ENCODE measurements around the gene BLOC1S4.

The BLOC1S4 gene

GRCh38 chr4:6705646-6706045, 10.3 kb upstream of the BLOC1S4 start:
- no peak overlapping the region for H2BK120ac ChIP-seq (ENCODE audit: low read depth, low read length)
- no peak overlapping the region for H2BK15ac ChIP-seq (ENCODE audit: low read depth, poor library complexity, severe bottlenecking)
- H3K4me1 ChIP-seq (ENCODE audit: control insufficient read depth, insufficient read depth, low read depth, low read length), result peaks cover 1% of the 10 kb centered on the region
- no peak overlapping the region for H3K4me3 ChIP-seq (ENCODE audit: insufficient read depth in 1 of 2, low read depth in 1 of 2, low read length in 2 of 2)
- H3K23ac ChIP-seq (ENCODE audit: low read length in 2 of 2), result no peak overlapping the region
- peaks cover 34% of the 10 kb centered on the region for H3K79me1 ChIP-seq (replicated peaks; ENCODE audit: low read length, poor library complexity, severe bottlenecking)
- H3K27ac ChIP-seq (ENCODE audit: low read length, poor library complexity, severe bottlenecking), result no peak overlapping the region
- H2BK12ac ChIP-seq (ENCODE audit: low read length in 2 of 2), result no peak overlapping the region
- H4K91ac ChIP-seq (ENCODE audit: low read length), result no peak overlapping the region
- no peak overlapping the region for H2BK5ac ChIP-seq (ENCODE audit: low read depth, low read length, poor library complexity, severe bottlenecking)
- H3K14ac ChIP-seq (ENCODE audit: low read length in 2 of 2), result no peak overlapping the region
- peaks cover 8% of the 10 kb centered on the region for H3K9me3 ChIP-seq (ENCODE audit: control insufficient read depth, low read length)
- no peak overlapping the region for H2AFZ ChIP-seq (ENCODE audit: low read depth, low read length)
- no peaks in the 10 kb centered on the region for H3K27me3 ChIP-seq (ENCODE audit: control insufficient read depth in 1 of 2, insufficient read depth in 1 of 2, low read length in 2 of 2)
- no peak overlapping the region for H2AK5ac ChIP-seq (ENCODE audit: low read length, severe bottlenecking)
- no peak for DNase-seq
- no peak overlapping the region for H3K4ac ChIP-seq (ENCODE audit: low read depth in 1 of 2, low read length in 2 of 2)
- H4K8ac ChIP-seq (ENCODE audit: low read length), result no peak overlapping the region
- 100% methylated on average over 2 of the region's 2 CpGs for WGBS
- no peak overlapping the region for H3K9ac ChIP-seq (ENCODE audit: low read length)
- no peak overlapping the region for H3K18ac ChIP-seq (ENCODE audit: low read depth in 1 of 2, low read length in 2 of 2)
- H3K4me2 ChIP-seq (ENCODE audit: low read length, poor library complexity, severe bottlenecking), result no peak overlapping the region
- H3K36me3 ChIP-seq (ENCODE audit: control insufficient read depth in 1 of 2, insufficient read depth in 2 of 2, low read depth in 1 of 2, low read length in 2 of 2), result peaks cover 9 to 32% of the 10 kb centered on the region in 2 experiments

GRCh38 chr4:6706173-6706572, 9.8 kb upstream of the BLOC1S4 start:
- Histone ChIP-seq H2BK15ac (ENCODE audit: low read depth, poor library complexity, severe bottlenecking) (no peak overlapping the region), H3K4me1 (ENCODE audit: control insufficient read depth, insufficient read depth, low read depth, low read length) (peaks cover 1% of the 10 kb centered on the region), H3K4me3 (ENCODE audit: insufficient read depth in 1 of 2, low read depth in 1 of 2, low read length in 2 of 2) (no peak overlapping the region), H3K79me1 (replicated peaks; ENCODE audit: low read length, poor library complexity, severe bottlenecking) (peaks cover 33% of the 10 kb centered on the region), H2BK5ac (ENCODE audit: low read depth, low read length, poor library complexity, severe bottlenecking) (no peak overlapping the region), H3K4ac (ENCODE audit: low read depth in 1 of 2, low read length in 2 of 2) (no peak overlapping the region), H3K14ac (ENCODE audit: low read length in 2 of 2) (no peak overlapping the region), H4K8ac (ENCODE audit: low read length) (no peak overlapping the region), H3K23ac (ENCODE audit: low read length in 2 of 2) (no peak overlapping the region), H3K27ac (ENCODE audit: low read length, poor library complexity, severe bottlenecking) (no peak overlapping the region), H3K9me3 (ENCODE audit: control insufficient read depth, low read length) (peaks cover 8% of the 10 kb centered on the region), H2AFZ (ENCODE audit: low read depth, low read length) (no peak overlapping the region), H3K36me3 (ENCODE audit: control insufficient read depth in 1 of 2, insufficient read depth in 2 of 2, low read depth in 1 of 2, low read length in 2 of 2) (peaks cover 9 to 30% of the 10 kb centered on the region in 2 experiments), H3K9ac (ENCODE audit: low read length) (no peak overlapping the region), H2AK5ac (ENCODE audit: low read length, severe bottlenecking) (no peak overlapping the region), H3K18ac (ENCODE audit: low read depth in 1 of 2, low read length in 2 of 2) (no peak overlapping the region), H3K4me2 (ENCODE audit: low read length, poor library complexity, severe bottlenecking) (no peak overlapping the region), H4K91ac (ENCODE audit: low read length) (no peak overlapping the region), H2BK12ac (ENCODE audit: low read length in 2 of 2) (no peak overlapping the region), H3K27me3 (ENCODE audit: control insufficient read depth in 1 of 2, insufficient read depth in 1 of 2, low read length in 2 of 2) (no peaks in the 10 kb centered on the region), H2BK120ac (ENCODE audit: low read depth, low read length) (no peak overlapping the region)
- no peak for DNase-seq
- 100% methylated on average over 2 of the region's 5 CpGs for WGBS

- H3K18ac ChIP-seq (ENCODE audit: low read depth in 1 of 2, low read length in 2 of 2), result peak within 1 kb of the TSS; percentile 76 to 91
- no peaks in the 10 kb centered on the region for H3K4me1 ChIP-seq (ENCODE audit: control insufficient read depth, insufficient read depth, low read depth, low read length)
- peaks cover 0 to 21% of the 10 kb centered on the region in 2 experiments for H3K36me3 ChIP-seq (ENCODE audit: control insufficient read depth in 1 of 2, insufficient read depth in 2 of 2, low read depth in 1 of 2, low read length in 2 of 2)
- peak; percentile 97 for DNase-seq
- no peak within 1 kb of the TSS for H2BK15ac ChIP-seq (ENCODE audit: low read depth, poor library complexity, severe bottlenecking)
- peak within 1 kb of the TSS; percentile 87 to 98 for H3K4me3 ChIP-seq (ENCODE audit: insufficient read depth in 1 of 2, low read depth in 1 of 2, low read length in 2 of 2)
- H3K4ac ChIP-seq (ENCODE audit: low read depth in 1 of 2, low read length in 2 of 2), result peak within 1 kb of the TSS; percentile 39 to 89
- H2BK12ac ChIP-seq (ENCODE audit: low read length in 2 of 2), result peak within 1 kb of the TSS in 1 of 2 experiments; percentile 52
- H3K23ac ChIP-seq (ENCODE audit: low read length in 2 of 2), result peak within 1 kb of the TSS in 1 of 2 experiments; percentile 96
- under 1% methylated on average over 72 of the region's 72 CpGs for WGBS
- H3K9ac ChIP-seq (ENCODE audit: low read length), result peak within 1 kb of the TSS; percentile 95
- H4K8ac ChIP-seq (ENCODE audit: low read length), result peak within 1 kb of the TSS; percentile 73
- peaks cover 14% of the 10 kb centered on the region for H3K79me1 ChIP-seq (replicated peaks; ENCODE audit: low read length, poor library complexity, severe bottlenecking)
- H3K14ac ChIP-seq (ENCODE audit: low read length in 2 of 2), result peak within 1 kb of the TSS in 1 of 2 experiments; percentile 95
- H2BK5ac ChIP-seq (ENCODE audit: low read depth, low read length, poor library complexity, severe bottlenecking), result peak within 1 kb of the TSS; percentile 53
- peak within 1 kb of the TSS; percentile 39 for H2AK5ac ChIP-seq (ENCODE audit: low read length, severe bottlenecking)
- no peak within 1 kb of the TSS for H2BK120ac ChIP-seq (ENCODE audit: low read depth, low read length)
- no peaks in the 10 kb centered on the region for H3K9me3 ChIP-seq (ENCODE audit: control insufficient read depth, low read length)
- peak within 1 kb of the TSS; percentile 19 for H4K91ac ChIP-seq (ENCODE audit: low read length)
- peak within 1 kb of the TSS; percentile 97 for H3K27ac ChIP-seq (ENCODE audit: low read length, poor library complexity, severe bottlenecking)
- H3K4me2 ChIP-seq (ENCODE audit: low read length, poor library complexity, severe bottlenecking), result peak within 1 kb of the TSS; percentile 91
- H2AFZ ChIP-seq (ENCODE audit: low read depth, low read length), result peak within 1 kb of the TSS; percentile 61
- no peaks in the 10 kb centered on the region for H3K27me3 ChIP-seq (ENCODE audit: control insufficient read depth in 1 of 2, insufficient read depth in 1 of 2, low read length in 2 of 2)
These were observed 6.5 kb upstream of the BLOC1S4 start, which contains the start of gene MRFAP1L1 for GRCh38 chr4:6709230-6710114. Gene MRFAP1L1 (minus strand): TSS chr4:6709865. CDS start chr4:6709629, 236 bp downstream.

- WGBS, result 9% methylated on average over 4 of the region's 6 CpGs
- H3K9me3 ChIP-seq (ENCODE audit: control insufficient read depth, low read length), result no peaks in the 10 kb centered on the region
These were observed 5.7 kb upstream of the BLOC1S4 start for GRCh38 chr4:6710282-6710681.

More at GRCh38 chr4:6710282-6710681, 5.7 kb upstream of the BLOC1S4 start:
- no peak overlapping the region for H3K14ac ChIP-seq (ENCODE audit: low read length in 2 of 2)
- peak overlapping the region; percentile 58 for H2AFZ ChIP-seq (ENCODE audit: low read depth, low read length)
- H2AK5ac ChIP-seq (ENCODE audit: low read length, severe bottlenecking), result no peak overlapping the region
- H3K23ac ChIP-seq (ENCODE audit: low read length in 2 of 2), result no peak overlapping the region
- peaks cover 0 to 21% of the 10 kb centered on the region in 2 experiments for H3K36me3 ChIP-seq (ENCODE audit: control insufficient read depth in 1 of 2, insufficient read depth in 2 of 2, low read depth in 1 of 2, low read length in 2 of 2)
- H3K4me1 ChIP-seq (ENCODE audit: control insufficient read depth, insufficient read depth, low read depth, low read length), result no peaks in the 10 kb centered on the region
- H3K27ac ChIP-seq (ENCODE audit: low read length, poor library complexity, severe bottlenecking), result peak overlapping the region; percentile 24
- no peak overlapping the region for H2BK15ac ChIP-seq (ENCODE audit: low read depth, poor library complexity, severe bottlenecking)
- peaks cover 10% of the 10 kb centered on the region for H3K79me1 ChIP-seq (replicated peaks; ENCODE audit: low read length, poor library complexity, severe bottlenecking)
- H2BK12ac ChIP-seq (ENCODE audit: low read length in 2 of 2), result no peak overlapping the region
- H3K27me3 ChIP-seq (ENCODE audit: control insufficient read depth in 1 of 2, insufficient read depth in 1 of 2, low read length in 2 of 2), result no peaks in the 10 kb centered on the region
- H3K4me3 ChIP-seq (ENCODE audit: insufficient read depth in 1 of 2, low read depth in 1 of 2, low read length in 2 of 2), result peak overlapping the region; percentile 34 to 98
- H4K91ac ChIP-seq (ENCODE audit: low read length), result no peak overlapping the region
- H3K18ac ChIP-seq (ENCODE audit: low read depth in 1 of 2, low read length in 2 of 2), result peak overlapping the region in 1 of 2 experiments; percentile 34
- no peak overlapping the region for H4K8ac ChIP-seq (ENCODE audit: low read length)
- peak overlapping the region in 1 of 2 experiments; percentile 60 for H3K4ac ChIP-seq (ENCODE audit: low read depth in 1 of 2, low read length in 2 of 2)
- H2BK5ac ChIP-seq (ENCODE audit: low read depth, low read length, poor library complexity, severe bottlenecking), result no peak overlapping the region
- no peak overlapping the region for H2BK120ac ChIP-seq (ENCODE audit: low read depth, low read length)
- H3K4me2 ChIP-seq (ENCODE audit: low read length, poor library complexity, severe bottlenecking), result peak overlapping the region; percentile 83
- peak overlapping the region; percentile 95 for H3K9ac ChIP-seq (ENCODE audit: low read length)
- no peak for DNase-seq

Data from mesenchymal stem cell (in vitro differentiated cells and primary cell).